ENCODE measurements around the gene HSF4. TPM values are rescaled to one million over a fixed set of nuclear protein-coding genes. Genes with fewer than 3 reads are reported as not detected.

HSF4 gene
- total RNA-seq, 1 donor from 2014 or later: 5.5 TPM

GRCh38 chr16:67195676-67196075, 31.1 kb downstream of the HSF4 start:
- no peak for TF ChIP-seq CTCF (IDR thresholded peaks at IDR 0.05; ENCODE audit: insufficient read depth, low read length, poor library complexity, severe bottlenecking)
- DNase-seq (ENCODE audit: low read depth): no peak
- Histone ChIP-seq H3K36me3 (ENCODE audit: control insufficient read depth, insufficient read depth, low read length) (peaks cover 2% of the 10 kb centered on the region), H3K4me3 (ENCODE audit: low read depth, low read length) (no peak overlapping the region), H3K27me3 (ENCODE audit: control insufficient read depth, insufficient read depth, low read length) (no peaks in the 10 kb centered on the region)

DNA sequence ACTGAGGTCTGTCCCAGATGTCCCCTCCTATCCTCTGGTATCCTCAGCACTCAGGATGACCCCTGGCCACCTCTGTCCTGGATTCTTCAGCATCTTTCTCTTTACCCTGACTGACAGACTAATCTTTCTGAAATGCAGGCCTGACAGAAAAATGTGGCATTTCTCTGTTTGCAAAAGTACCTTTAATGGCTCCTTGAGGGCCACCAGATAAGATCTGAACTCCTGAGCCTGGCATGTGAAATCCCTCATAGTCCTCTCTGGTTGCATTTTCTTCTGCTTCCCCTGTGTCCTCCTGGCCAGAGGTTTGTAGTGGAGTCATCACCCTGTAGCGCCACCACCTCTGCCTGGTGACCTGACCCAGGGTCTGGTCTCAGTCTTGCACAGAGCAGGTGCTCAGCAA, 32.3 kb downstream of the HSF4 start:
- H3K27me3 ChIP-seq (ENCODE audit: control insufficient read depth, insufficient read depth, low read length): no peaks in the 10 kb centered on the region
- DNase-seq (ENCODE audit: low read depth): no peak
- no peak for TF ChIP-seq CTCF (IDR thresholded peaks at IDR 0.05; ENCODE audit: insufficient read depth, low read length, poor library complexity, severe bottlenecking)
- H3K36me3 ChIP-seq (ENCODE audit: control insufficient read depth, insufficient read depth, low read length): peaks cover 2% of the 10 kb centered on the region
- no peak overlapping the region for H3K4me3 ChIP-seq (ENCODE audit: low read depth, low read length)

DNA sequence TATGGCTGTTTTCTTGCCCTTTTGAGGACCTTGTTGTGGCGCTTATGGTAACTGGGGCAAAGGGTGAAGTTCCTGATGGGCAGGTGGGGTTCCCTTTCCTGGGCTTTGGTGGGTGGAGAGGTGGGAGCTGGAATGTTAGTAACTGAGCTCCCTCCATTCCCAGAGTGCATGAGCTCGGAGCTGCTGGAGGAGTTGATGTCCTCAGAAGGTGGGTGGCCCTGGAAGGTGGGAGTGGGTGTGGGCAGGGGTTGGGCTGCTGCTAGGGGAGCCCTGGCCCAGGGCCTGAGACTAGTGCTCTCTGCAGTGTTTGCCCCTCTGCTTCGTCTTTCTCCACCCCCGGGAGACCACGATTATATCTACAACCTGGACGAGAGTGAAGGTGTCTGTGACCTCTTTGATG, 33.2 kb downstream of the HSF4 start:
- no peak for DNase-seq (ENCODE audit: low read depth)
- Histone ChIP-seq H3K36me3 (ENCODE audit: control insufficient read depth, insufficient read depth, low read length) (peaks cover 2% of the 10 kb centered on the region), H3K4me3 (ENCODE audit: low read depth, low read length) (no peak overlapping the region), H3K27me3 (ENCODE audit: control insufficient read depth, insufficient read depth, low read length) (no peaks in the 10 kb centered on the region)
- no peak for TF ChIP-seq CTCF (IDR thresholded peaks at IDR 0.05; ENCODE audit: insufficient read depth, low read length, poor library complexity, severe bottlenecking)

GRCh38 chr16:67198238-67198734, 33.7 kb downstream of the HSF4 start:
- TF ChIP-seq CTCF (IDR thresholded peaks at IDR 0.05; ENCODE audit: insufficient read depth, low read length, poor library complexity, severe bottlenecking): peak; percentile 93
- no peak for DNase-seq (ENCODE audit: low read depth)

DNA sequence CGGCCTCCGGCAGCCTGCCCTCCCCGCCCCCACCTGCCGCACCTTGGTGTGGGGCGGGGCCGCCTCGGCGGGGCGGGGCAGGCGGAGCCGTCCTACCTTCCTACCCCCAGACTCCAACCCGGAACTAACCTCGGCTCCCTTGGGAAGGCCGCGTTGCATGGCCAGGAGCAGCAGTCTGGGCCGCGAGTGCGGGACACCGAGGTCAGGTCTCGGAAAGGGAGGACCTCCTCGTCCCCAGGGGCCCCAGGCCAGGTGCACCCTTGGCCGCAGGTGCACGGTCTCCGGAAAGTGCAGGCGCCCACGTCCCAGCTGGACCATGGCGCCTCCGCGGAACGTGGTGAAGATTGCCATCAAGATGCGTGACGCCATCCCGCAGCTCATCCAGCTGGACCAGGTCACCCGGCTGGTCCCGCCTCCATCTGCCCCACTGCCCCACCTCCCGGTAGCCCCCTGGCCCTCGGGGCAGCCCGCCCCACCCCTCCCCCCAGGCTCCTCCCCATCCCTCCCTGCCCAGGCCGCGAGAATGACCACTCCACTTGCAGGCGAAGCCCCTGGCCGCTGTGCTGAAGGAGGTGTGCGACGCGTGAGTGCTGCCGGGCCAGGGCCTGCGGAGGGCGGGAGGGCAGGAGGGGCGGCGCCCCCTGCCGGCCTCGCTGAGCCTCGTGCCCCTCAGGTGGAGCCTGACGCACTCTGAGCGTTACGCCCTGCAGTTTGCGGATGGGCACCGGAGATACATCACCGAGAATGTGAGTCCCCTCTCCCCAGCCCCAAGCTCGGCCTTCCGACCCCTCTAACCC, 34.7 kb downstream of the HSF4 start, which contains the start of gene ELMO3:
Gene ELMO3, plus strand, starts transcription at position 121 of the 797 bp plus-strand sequence. Its CDS starts 196 bp downstream, at position 317.
- peak; percentile 39 for TF ChIP-seq CTCF (IDR thresholded peaks at IDR 0.05; ENCODE audit: insufficient read depth, low read length, poor library complexity, severe bottlenecking)
- Histone ChIP-seq H3K4me3 (ENCODE audit: low read depth, low read length) (no peak within 1 kb of the TSS), H3K27me3 (ENCODE audit: control insufficient read depth, insufficient read depth, low read length) (no peaks in the 10 kb centered on the region), H3K36me3 (ENCODE audit: control insufficient read depth, insufficient read depth, low read length) (peaks cover 2% of the 10 kb centered on the region)
- no peak for DNase-seq (ENCODE audit: low read depth)

More at GRCh38 chr16:67198238-67198734, 33.7 kb downstream of the HSF4 start:
- H3K36me3 ChIP-seq (ENCODE audit: control insufficient read depth, insufficient read depth, low read length): peaks cover 2% of the 10 kb centered on the region
- H3K27me3 ChIP-seq (ENCODE audit: control insufficient read depth, insufficient read depth, low read length): no peaks in the 10 kb centered on the region
- H3K4me3 ChIP-seq (ENCODE audit: low read depth, low read length): no peak overlapping the region
